Measurements from ENCODE around the gene TACR1.

DNA sequence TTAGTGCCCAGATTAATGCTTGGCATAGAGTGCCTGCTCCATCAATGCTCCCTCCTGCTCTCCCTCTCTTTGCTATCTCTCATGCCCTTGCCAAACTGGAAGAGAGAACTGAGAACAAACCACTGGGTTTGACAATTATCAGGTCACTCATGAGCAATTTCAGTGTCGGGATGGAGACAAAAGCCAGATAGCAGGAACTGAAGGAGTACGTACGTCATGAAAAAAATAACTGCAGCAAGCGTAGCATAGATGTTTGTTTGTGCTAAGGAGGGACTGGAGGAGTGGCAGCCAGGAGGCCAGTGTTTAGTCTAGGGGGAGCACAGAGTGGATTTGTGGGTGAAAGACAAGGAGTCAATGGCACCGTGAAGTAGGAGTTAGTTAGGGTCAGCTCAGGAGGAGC is 127.6 kb downstream of the TACR1 start:
- TF ChIP-seq, protein P1, sequence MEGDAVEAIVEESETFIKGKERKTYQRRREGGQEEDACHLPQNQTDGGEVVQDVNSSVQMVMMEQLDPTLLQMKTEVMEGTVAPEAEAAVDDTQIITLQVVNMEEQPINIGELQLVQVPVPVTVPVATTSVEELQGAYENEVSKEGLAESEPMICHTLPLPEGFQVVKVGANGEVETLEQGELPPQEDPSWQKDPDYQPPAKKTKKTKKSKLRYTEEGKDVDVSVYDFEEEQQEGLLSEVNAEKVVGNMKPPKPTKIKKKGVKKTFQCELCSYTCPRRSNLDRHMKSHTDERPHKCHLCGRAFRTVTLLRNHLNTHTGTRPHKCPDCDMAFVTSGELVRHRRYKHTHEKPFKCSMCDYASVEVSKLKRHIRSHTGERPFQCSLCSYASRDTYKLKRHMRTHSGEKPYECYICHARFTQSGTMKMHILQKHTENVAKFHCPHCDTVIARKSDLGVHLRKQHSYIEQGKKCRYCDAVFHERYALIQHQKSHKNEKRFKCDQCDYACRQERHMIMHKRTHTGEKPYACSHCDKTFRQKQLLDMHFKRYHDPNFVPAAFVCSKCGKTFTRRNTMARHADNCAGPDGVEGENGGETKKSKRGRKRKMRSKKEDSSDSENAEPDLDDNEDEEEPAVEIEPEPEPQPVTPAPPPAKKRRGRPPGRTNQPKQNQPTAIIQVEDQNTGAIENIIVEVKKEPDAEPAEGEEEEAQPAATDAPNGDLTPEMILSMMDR (IDR thresholded peaks at IDR 0.05), result no peak
- TF ChIP-seq POLR2A (IDR thresholded peaks at IDR 0.05), result no peak
